Activated CD4-positive, alpha-beta T cell treated with anti-CD3 and anti-CD28 coated beads for 24 hours (primary cell): ENCODE results near the gene NFIB.

Source experiments
- DNase-seq, 2 donors: peaks; one replicate each; pipeline ENCODE4 v3.0.0-alpha.2; 2020; ENCODE audit warnings: low read depth in 2 of 2

The NFIB gene

GRCh38 chr9:14321517-14322130 lies 7.7 kb upstream of the NFIB start:
- DNase-seq, result no peak

- no peak for DNase-seq
Measured at GRCh38 chr9:14320271-14321181, 6.6 kb upstream of the NFIB start.

- DNase-seq, result no peak
Measured at GRCh38 chr9:14318934-14319580, 5.1 kb upstream of the NFIB start.

GRCh38 chr9:14318361-14318760 lies 4.4 kb upstream of the NFIB start:
- no peak for DNase-seq

GRCh38 chr9:14317667-14318320 lies 3.9 kb upstream of the NFIB start:
- no peak for DNase-seq

- DNase-seq, result no peak
Measured at GRCh38 chr9:14316602-14317300, 2.8 kb upstream of the NFIB start.

GRCh38 chr9:14315875-14316601 lies 2.1 kb upstream of the NFIB start:
- DNase-seq, result no peak

GRCh38 chr9:14314929-14315874 lies 1.3 kb upstream of the NFIB start:
- no peak for DNase-seq

GRCh38 chr9:14314424-14314928 lies 535 bp upstream of the NFIB start:
- no peak for DNase-seq

GRCh38 chr9:14313378-14313940 lies 482 bp downstream of the NFIB start:
- DNase-seq, result no peak

- DNase-seq, result no peak
Measured at GRCh38 chr9:14312719-14313377, 1.1 kb downstream of the NFIB start.

- DNase-seq, result no peak
Measured at GRCh38 chr9:14311956-14312685, 1.8 kb downstream of the NFIB start.

- DNase-seq, result no peak
Measured at GRCh38 chr9:14311171-14311949, 2.6 kb downstream of the NFIB start.

GRCh38 chr9:14310311-14310710 lies 3.6 kb downstream of the NFIB start:
- no peak for DNase-seq

- DNase-seq, result no peak
Measured at GRCh38 chr9:14309403-14309802, 4.5 kb downstream of the NFIB start.

- DNase-seq, result no peak
Measured at GRCh38 chr9:14308853-14309145, 5.1 kb downstream of the NFIB start.
